GM23338 (cell line): ENCODE data around the gene STX1A. TPM values are rescaled to one million over a fixed set of nuclear protein-coding genes. Genes with fewer than 3 reads are reported as not detected.

ENCODE experiments used
- ATAC-seq: fragments of 200-7000 bp; cut with Tn5 transposase; 3 replicates; pipeline ENCODE4 v1.9.1; 2020
- DNase-seq: peaks from one replicate; pipeline ENCODE4 v3.0.0-alpha.2; 2015; ENCODE audit warnings: low spot score
- H2AFZ ChIP-seq: fragments of 200-600 bp; sonication (generic); 2 replicates; pipeline ENCODE4 v1.8.0; 2016; ENCODE audit warnings: antibody characterized with exemption, mild to moderate bottlenecking, moderate library complexity
- H3F3A ChIP-seq: fragments of 200-600 bp; sonication (generic); replicated peaks from 2 replicates; pipeline ENCODE4 v1.8.0; 2017; ENCODE audit warnings: antibody characterized with exemption, mixed run types, low read depth
- H3K27ac ChIP-seq: fragments of 200-600 bp; sonication (generic); 2 replicates; pipeline ENCODE4 v1.6.1; 2016; ENCODE audit warnings: low read depth
- H3K27me3 ChIP-seq: fragments of 200-600 bp; sonication (generic); 2 replicates; pipeline ENCODE4 v1.8.0; 2016; ENCODE audit warnings: mild to moderate bottlenecking, mixed run types, moderate library complexity; ENCODE audit not compliant: insufficient read depth
- H3K36me3 ChIP-seq: fragments of 200-600 bp; sonication (generic); 2 replicates; pipeline ENCODE4 v1.8.0; 2016; ENCODE audit warnings: mild to moderate bottlenecking; ENCODE audit not compliant: insufficient read depth
- H3K4me1 ChIP-seq: fragments of 200-600 bp; sonication (generic); 2 replicates; pipeline ENCODE4 v1.8.0; 2016; ENCODE audit warnings: mild to moderate bottlenecking, moderate library complexity; ENCODE audit not compliant: insufficient read depth
- H3K4me2 ChIP-seq: fragments of 200-600 bp; sonication (generic); 2 replicates; pipeline ENCODE4 v1.7.1; 2017; ENCODE audit warnings: mixed run types
- H3K4me3 ChIP-seq: fragments of 200-600 bp; sonication (generic); 2 replicates; pipeline ENCODE4 v1.6.1; 2016; ENCODE audit warnings: mixed run types
- H3K79me2 ChIP-seq: fragments of 200-600 bp; sonication (generic); replicated peaks from 2 replicates; pipeline ENCODE4 v1.8.0; 2017; ENCODE audit warnings: mild to moderate bottlenecking; ENCODE audit not compliant: insufficient read depth
- H3K9me2 ChIP-seq: fragments of 200-600 bp; sonication (generic); 2 replicates; pipeline ENCODE4 v1.8.0; 2017; ENCODE audit not compliant: insufficient read depth
- H4K20me1 ChIP-seq: fragments of 200-600 bp; sonication (generic); replicated peaks from 2 replicates; pipeline ENCODE4 v1.8.0; 2017; ENCODE audit warnings: mild to moderate bottlenecking; ENCODE audit not compliant: insufficient read depth
- H3K27ac Mint-ChIP-seq: 2 replicates; pipeline ENCODE4 v1.8.0; 2020; ENCODE audit warnings: inconsistent platforms, mild to moderate bottlenecking, moderate library complexity, mixed read lengths
- H3K27me3 Mint-ChIP-seq: 3 replicates; pipeline ENCODE4 v1.8.0; 2022; ENCODE audit warnings: low read depth, mild to moderate bottlenecking, moderate library complexity, mixed read lengths, inconsistent platforms; ENCODE audit not compliant: insufficient read depth, poor library complexity
- H3K36me3 Mint-ChIP-seq: 3 replicates; pipeline ENCODE4 v1.8.0; 2021; ENCODE audit warnings: low read depth, mild to moderate bottlenecking, inconsistent platforms, moderate library complexity, mixed read lengths
- H3K4me1 Mint-ChIP-seq: 3 replicates; pipeline ENCODE4 v1.8.0; 2020; ENCODE audit warnings: mild to moderate bottlenecking, inconsistent platforms, mixed read lengths
- H3K4me3 Mint-ChIP-seq: 3 replicates; pipeline ENCODE4 v1.8.0; 2021; ENCODE audit warnings: moderate library complexity, mild to moderate bottlenecking, inconsistent platforms, mixed read lengths
- H3K9me3 Mint-ChIP-seq: 3 replicates; pipeline ENCODE4 v1.8.0; 2020; ENCODE audit warnings: moderate library complexity, mild to moderate bottlenecking, inconsistent platforms, mixed read lengths
- JUNB ChIP-seq: IDR thresholded peaks from one replicate; pipeline ENCODE4 v1.6.1; 2016; ENCODE audit warnings: antibody characterized with exemption; ENCODE audit not compliant: unreplicated experiment
- POLR2AphosphoS5 ChIP-seq: IDR thresholded peaks from 2 replicates; pipeline ENCODE4 v1.6.1; 2016; ENCODE audit warnings: antibody characterized with exemption, low read depth
- REST ChIP-seq: IDR thresholded peaks from one replicate; pipeline ENCODE4 v1.6.1; 2018; ENCODE audit warnings: antibody characterized with exemption; ENCODE audit not compliant: unreplicated experiment
- polyA plus RNA-seq: library from polyadenylated mRNA; unstranded; fragments of >200 nt; fragmentation: Nextera tagmentation; extraction: Ambion mirVana; gene quantifications from 2 replicates; pipeline ENCODE4 v1.2.1, GENCODE V29; 2016
- total RNA-seq: library from RNA; depleted of rRNA; stranded (reverse); fragments of >200 nt; shearing (Covaris generic); gene quantifications from 2 replicates; pipeline ENCODE4 v1.2.3, GENCODE V29; 2014
- TF ChIP-seq, protein P1 (sequence below): fragments of 250-450 bp; sonication (Bioruptor Pico); IDR thresholded peaks from 2 replicates; pipeline ENCODE4 v1.5.0; 2020; ENCODE audit warnings: mild to moderate bottlenecking, moderate library complexity

Gene STX1A
- total and polyA plus RNA-seq, 2 experiments from 2014 or later: 9.1 to 19.8 TPM

DNA sequence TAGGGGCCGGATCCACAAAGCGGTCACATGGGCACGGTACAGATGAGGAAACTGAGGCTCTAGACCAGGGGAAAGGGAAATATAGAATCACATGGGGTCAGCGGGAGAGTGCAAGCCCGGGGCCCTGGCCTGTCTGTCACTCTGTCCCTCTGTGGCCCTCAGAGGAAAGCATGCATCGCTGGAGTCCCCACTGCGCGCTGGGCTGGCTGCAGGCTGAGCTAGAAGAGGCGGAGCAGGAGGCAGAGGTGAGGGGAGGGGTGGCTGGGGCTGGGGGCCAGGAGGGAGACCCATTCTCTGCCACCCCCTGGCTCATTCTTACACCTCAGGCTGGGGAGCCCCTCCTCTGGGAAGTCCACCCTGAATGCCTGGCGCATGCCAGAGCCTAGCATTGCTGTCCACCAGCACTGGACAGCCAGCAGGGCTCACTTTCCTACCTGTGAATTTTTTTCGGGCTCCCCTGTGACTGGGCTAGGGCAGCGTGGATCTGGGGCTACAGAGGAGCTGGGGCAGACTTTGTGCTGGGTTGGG is 49.5 kb downstream of the STX1A start:
- TF ChIP-seq JUNB (no peak), REST (no peak), POLR2AphosphoS5 (no peak)
- TF ChIP-seq, protein P1, sequence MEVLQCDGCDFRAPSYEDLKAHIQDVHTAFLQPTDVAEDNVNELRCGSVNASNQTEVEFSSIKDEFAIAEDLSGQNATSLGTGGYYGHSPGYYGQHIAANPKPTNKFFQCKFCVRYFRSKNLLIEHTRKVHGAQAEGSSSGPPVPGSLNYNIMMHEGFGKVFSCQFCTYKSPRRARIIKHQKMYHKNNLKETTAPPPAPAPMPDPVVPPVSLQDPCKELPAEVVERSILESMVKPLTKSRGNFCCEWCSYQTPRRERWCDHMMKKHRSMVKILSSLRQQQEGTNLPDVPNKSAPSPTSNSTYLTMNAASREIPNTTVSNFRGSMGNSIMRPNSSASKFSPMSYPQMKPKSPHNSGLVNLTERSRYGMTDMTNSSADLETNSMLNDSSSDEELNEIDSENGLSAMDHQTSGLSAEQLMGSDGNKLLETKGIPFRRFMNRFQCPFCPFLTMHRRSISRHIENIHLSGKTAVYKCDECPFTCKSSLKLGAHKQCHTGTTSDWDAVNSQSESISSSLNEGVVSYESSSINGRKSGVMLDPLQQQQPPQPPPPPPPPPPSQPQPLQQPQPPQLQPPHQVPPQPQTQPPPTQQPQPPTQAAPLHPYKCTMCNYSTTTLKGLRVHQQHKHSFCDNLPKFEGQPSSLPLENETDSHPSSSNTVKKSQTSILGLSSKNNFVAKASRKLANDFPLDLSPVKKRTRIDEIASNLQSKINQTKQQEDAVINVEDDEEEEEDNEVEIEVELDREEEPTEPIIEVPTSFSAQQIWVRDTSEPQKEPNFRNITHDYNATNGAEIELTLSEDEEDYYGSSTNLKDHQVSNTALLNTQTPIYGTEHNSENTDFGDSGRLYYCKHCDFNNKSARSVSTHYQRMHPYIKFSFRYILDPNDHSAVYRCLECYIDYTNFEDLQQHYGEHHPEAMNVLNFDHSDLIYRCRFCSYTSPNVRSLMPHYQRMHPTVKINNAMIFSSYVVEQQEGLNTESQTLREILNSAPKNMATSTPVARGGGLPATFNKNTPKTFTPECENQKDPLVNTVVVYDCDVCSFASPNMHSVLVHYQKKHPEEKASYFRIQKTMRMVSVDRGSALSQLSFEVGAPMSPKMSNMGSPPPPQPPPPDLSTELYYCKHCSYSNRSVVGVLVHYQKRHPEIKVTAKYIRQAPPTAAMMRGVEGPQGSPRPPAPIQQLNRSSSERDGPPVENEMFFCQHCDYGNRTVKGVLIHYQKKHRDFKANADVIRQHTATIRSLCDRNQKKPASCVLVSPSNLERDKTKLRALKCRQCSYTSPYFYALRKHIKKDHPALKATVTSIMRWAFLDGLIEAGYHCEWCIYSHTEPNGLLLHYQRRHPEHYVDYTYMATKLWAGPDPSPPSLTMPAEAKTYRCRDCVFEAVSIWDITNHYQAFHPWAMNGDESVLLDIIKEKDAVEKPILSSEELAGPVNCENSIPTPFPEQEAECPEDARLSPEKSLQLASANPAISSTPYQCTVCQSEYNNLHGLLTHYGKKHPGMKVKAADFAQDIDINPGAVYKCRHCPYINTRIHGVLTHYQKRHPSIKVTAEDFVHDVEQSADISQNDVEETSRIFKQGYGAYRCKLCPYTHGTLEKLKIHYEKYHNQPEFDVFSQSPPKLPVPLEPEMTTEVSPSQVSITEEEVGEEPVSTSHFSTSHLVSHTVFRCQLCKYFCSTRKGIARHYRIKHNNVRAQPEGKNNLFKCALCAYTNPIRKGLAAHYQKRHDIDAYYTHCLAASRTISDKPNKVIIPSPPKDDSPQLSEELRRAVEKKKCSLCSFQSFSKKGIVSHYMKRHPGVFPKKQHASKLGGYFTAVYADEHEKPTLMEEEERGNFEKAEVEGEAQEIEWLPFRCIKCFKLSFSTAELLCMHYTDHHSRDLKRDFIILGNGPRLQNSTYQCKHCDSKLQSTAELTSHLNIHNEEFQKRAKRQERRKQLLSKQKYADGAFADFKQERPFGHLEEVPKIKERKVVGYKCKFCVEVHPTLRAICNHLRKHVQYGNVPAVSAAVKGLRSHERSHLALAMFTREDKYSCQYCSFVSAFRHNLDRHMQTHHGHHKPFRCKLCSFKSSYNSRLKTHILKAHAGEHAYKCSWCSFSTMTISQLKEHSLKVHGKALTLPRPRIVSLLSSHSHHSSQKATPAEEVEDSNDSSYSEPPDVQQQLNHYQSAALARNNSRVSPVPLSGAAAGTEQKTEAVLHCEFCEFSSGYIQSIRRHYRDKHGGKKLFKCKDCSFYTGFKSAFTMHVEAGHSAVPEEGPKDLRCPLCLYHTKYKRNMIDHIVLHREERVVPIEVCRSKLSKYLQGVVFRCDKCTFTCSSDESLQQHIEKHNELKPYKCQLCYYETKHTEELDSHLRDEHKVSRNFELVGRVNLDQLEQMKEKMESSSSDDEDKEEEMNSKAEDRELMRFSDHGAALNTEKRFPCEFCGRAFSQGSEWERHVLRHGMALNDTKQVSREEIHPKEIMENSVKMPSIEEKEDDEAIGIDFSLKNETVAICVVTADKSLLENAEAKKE (CRISPR knock-in tag): no peak
- Histone ChIP-seq H3K4me1 (peaks cover 19% of the 10 kb centered on the region; the same call in 1 of the 2 replicates), H3K4me2 (no peak overlapping the region), H3F3A (0 out of 2 replicates have a peak, but pooled peaks cover 5% of the 10 kb centered on the region), H3K9me2 (no peaks in the 10 kb centered on the region), H4K20me1 (no peaks in the 10 kb centered on the region; the same call in 1 of the 2 replicates), H3K27me3 (peaks cover 11% of the 10 kb centered on the region), H3K36me3 (no peaks in the 10 kb centered on the region), H3K27ac (no peak overlapping the region), H3K4me3 (no peak overlapping the region), H3K79me2 (no peaks in the 10 kb centered on the region), H2AFZ (no peak overlapping the region)
- Mint-ChIP-seq H3K4me3 (no peak overlapping the region), H3K27ac (no peak overlapping the region), H3K9me3 (no peaks in the 10 kb centered on the region), H3K4me1 (peaks cover 17% of the 10 kb centered on the region; the same call in 2 of the 3 replicates), H3K36me3 (peaks cover 3% of the 10 kb centered on the region; the same call in 1 of the 3 replicates), H3K27me3 (peaks cover 21% of the 10 kb centered on the region)
- ATAC-seq (no peak), DNase-seq (no peak)
